Measurements from ENCODE around the gene HMCES. TPM values are rescaled to one million over a fixed set of nuclear protein-coding genes. Genes with fewer than 3 reads are reported as not detected.

The HMCES gene
- polyA plus RNA-seq, 3 donors: 11.9 to 23.0 (median 18.0) TPM

GRCh38 chr3:129352650-129353588 is 74.2 kb downstream of the HMCES start:
- H3K4me3 Mint-ChIP-seq: no peak overlapping the region
- peaks cover 0 to 4% (median 2%) of the 10 kb centered on the region in 7 donors for H3K9me3 Mint-ChIP-seq
- no peaks in the 10 kb centered on the region for H3K36me3 Mint-ChIP-seq

GRCh38 chr3:129353589-129353941 is 74.9 kb downstream of the HMCES start:
- H2AFZ ChIP-seq (ENCODE audit: insufficient read depth, low read depth, low read length, poor library complexity, severe bottlenecking): no peak overlapping the region

More at GRCh38 chr3:129352650-129353588, 74.2 kb downstream of the HMCES start:
- Mint-ChIP-seq H3K27ac (peak overlapping the region in 1 of 7 donors; percentile 55), H3K27me3 (ENCODE audit: low read depth in 3 of 3) (peaks cover 0 to 9% (median 6%) of the 10 kb centered on the region in 3 donors), H3K4me1 (peaks cover 21% of the 10 kb centered on the region)
- Histone ChIP-seq H3K9ac (ENCODE audit: insufficient read depth, low read length, poor library complexity, severe bottlenecking) (no peak overlapping the region), H3K79me2 (ENCODE audit: insufficient read depth, low read length) (no peaks in the 10 kb centered on the region), H3K9me3 (replicated peaks in 1 of 2; ENCODE audit: control insufficient read depth in 1 of 2, insufficient read depth in 1 of 2, low read length in 2 of 2) (peaks cover 0 to 3% of the 10 kb centered on the region in 2 donors), H3K27me3 (ENCODE audit: control insufficient read depth in 2 of 2, insufficient read depth in 2 of 2, low read length in 2 of 2) (no peaks in the 10 kb centered on the region), H3K4me3 (replicated peaks in 1 of 3; ENCODE audit: low read depth in 2 of 3, low read length in 3 of 3) (no peak overlapping the region), H3K36me3 (replicated peaks in 1 of 2; ENCODE audit: control insufficient read depth in 1 of 2, insufficient read depth in 2 of 2, low read length in 2 of 2) (no peaks in the 10 kb centered on the region), H3K4me2 (replicated peaks; ENCODE audit: extremely low read depth, low read length, poor library complexity, severe bottlenecking) (no peak overlapping the region), H3K4me1 (ENCODE audit: control insufficient read depth in 1 of 2, insufficient read depth in 2 of 2, low read length in 2 of 2) (peaks cover 13 to 14% of the 10 kb centered on the region in 2 donors), H3K27ac (ENCODE audit: low read depth in 1 of 2, low read length in 2 of 2) (no peak overlapping the region), H2AFZ (ENCODE audit: insufficient read depth, low read depth, low read length, poor library complexity, severe bottlenecking) (no peak overlapping the region), H4K20me1 (ENCODE audit: insufficient read depth, low read length) (no peaks in the 10 kb centered on the region)
- no peak for TF ChIP-seq CTCF (IDR thresholded peaks at IDR 0.05)
- intact Hi-C loops (cut with micrococcal nuclease): no loop called here
- WGBS (ENCODE audit: insufficient coverage): 94% methylated on average over 5 of the region's 14 CpGs
- DNase-seq: no peak

More at GRCh38 chr3:129353589-129353941, 74.9 kb downstream of the HMCES start:
- no peak overlapping the region for H3K9ac ChIP-seq (ENCODE audit: insufficient read depth, low read length, poor library complexity, severe bottlenecking)
- H4K20me1 ChIP-seq (ENCODE audit: insufficient read depth, low read length): no peaks in the 10 kb centered on the region
- no peaks in the 10 kb centered on the region for H3K79me2 ChIP-seq (ENCODE audit: insufficient read depth, low read length)
- H3K4me2 ChIP-seq (replicated peaks; ENCODE audit: extremely low read depth, low read length, poor library complexity, severe bottlenecking): no peak overlapping the region
- WGBS (ENCODE audit: insufficient coverage): 89% methylated on average over 5 of the region's 5 CpGs
- intact Hi-C loops (cut with micrococcal nuclease): no loop called here
- H3K9me3 ChIP-seq (replicated peaks in 1 of 2; ENCODE audit: control insufficient read depth in 1 of 2, insufficient read depth in 1 of 2, low read length in 2 of 2): peaks cover 0 to 2% of the 10 kb centered on the region in 2 donors
- no peak overlapping the region for H3K27ac ChIP-seq (ENCODE audit: low read depth in 1 of 2, low read length in 2 of 2)
- Mint-ChIP-seq H3K36me3 (no peaks in the 10 kb centered on the region), H3K27me3 (ENCODE audit: low read depth in 3 of 3) (peaks cover 0 to 9% (median 6%) of the 10 kb centered on the region in 3 donors), H3K4me1 (peaks cover 18% of the 10 kb centered on the region), H3K9me3 (peaks cover 0 to 2% (median 2%) of the 10 kb centered on the region in 7 donors), H3K27ac (no peak overlapping the region), H3K4me3 (no peak overlapping the region)
- peaks cover 13% of the 10 kb centered on the region in 2 donors for H3K4me1 ChIP-seq (ENCODE audit: control insufficient read depth in 1 of 2, insufficient read depth in 2 of 2, low read length in 2 of 2)
- H3K4me3 ChIP-seq (replicated peaks in 1 of 3; ENCODE audit: low read depth in 2 of 3, low read length in 3 of 3): no peak overlapping the region
- no peak for DNase-seq
- no peaks in the 10 kb centered on the region for H3K36me3 ChIP-seq (replicated peaks in 1 of 2; ENCODE audit: control insufficient read depth in 1 of 2, insufficient read depth in 2 of 2, low read length in 2 of 2)
- no peaks in the 10 kb centered on the region for H3K27me3 ChIP-seq (ENCODE audit: control insufficient read depth in 2 of 2, insufficient read depth in 2 of 2, low read length in 2 of 2)
- TF ChIP-seq CTCF (IDR thresholded peaks at IDR 0.05): no peak

Small RNA genes within 50 kb of the gene (small RNA-seq; reads per million reads assigned to genes)
- not detected for gene MIR6826 (ENCODE audit: insufficient read length, low read depth)

Other genes starting within 250 kb of the HMCES start
- 1 to 10 TPM in 1 of 3 donors, under 1 TPM in 1, not detected in 1; 0.74 to 2.7 TPM for gene GP9, start 218.1 kb upstream of the HMCES start, polyA plus RNA-seq
- 10 to 100 TPM in 1 of 3 donors, 1 to 10 TPM in 2; 7.1 to 15.5 (median 8.5) TPM for gene RAB43, start 157.1 kb upstream of the HMCES start, polyA plus RNA-seq
- 10 to 100 TPM; 25.2 to 70.7 (median 67.9) TPM for gene ISY1, start 117.8 kb upstream of the HMCES start, polyA plus RNA-seq
- gene CNBP, start 95.0 kb upstream of the HMCES start, polyA plus RNA-seq: 100 to 1,000 TPM; 354 to 946 (median 845) TPM
- 10 to 100 TPM; 59.9 to 94.5 (median 60.2) TPM for gene COPG1, start 29.3 kb upstream of the HMCES start, polyA plus RNA-seq
- gene EFCAB12, start 149.8 kb downstream of the HMCES start, polyA plus RNA-seq: under 1 TPM in 1 of 3 donors, not detected in 2; 0.35 TPM
- 10 to 100 TPM; 25.6 to 31.5 (median 30.1) TPM for gene MBD4, start 161.1 kb downstream of the HMCES start, polyA plus RNA-seq
- gene IFT122, start 161.4 kb downstream of the HMCES start, polyA plus RNA-seq: 10 to 100 TPM in 1 of 3 donors, 1 to 10 TPM in 2; 3.3 to 12.2 (median 3.6) TPM
- under 1 TPM in 1 of 3 donors, not detected in 2; 0.03 TPM for gene RHO, start 249.8 kb downstream of the HMCES start, polyA plus RNA-seq

Measured in CD14-positive monocyte (primary cell).